NB4 (cell line): ENCODE data around the gene PPIF.

Source experiments
- CTCF ChIP-seq: IDR thresholded peaks from one replicate; pipeline ENCODE4 v1.5.1; 2012; ENCODE audit warnings: low read depth, low read length
- MYC ChIP-seq: IDR thresholded peaks from 2 replicates; pipeline ENCODE4 v1.6.1; 2011; ENCODE audit warnings: low read depth, low read length
- POLR2A ChIP-seq: IDR thresholded peaks from 2 replicates; pipeline ENCODE4 v1.6.1; 2011; ENCODE audit warnings: mild to moderate bottlenecking; ENCODE audit not compliant: insufficient read length; ENCODE audit errors: extremely low read depth

- TF ChIP-seq CTCF (no peak), MYC (no peak), POLR2A (no peak)
These were observed 37.6 kb downstream of the PPIF start for GRCh38 chr10:79384773-79385391.
